Embryonic facial prominence (tissue), 1 donor: Measurements from ENCODE around the gene HEMGN.
A peak's percentile ranks its signal among the peaks of the same experiment; 100 is the strongest.

Experiments used
- DNase-seq: peaks from one replicate; pipeline ENCODE4 v3.0.0-alpha.2; 2016; ENCODE audit errors: extremely low spot score

The HEMGN gene

GRCh38 chr9:97930972-97931371 is 7.0 kb downstream of the HEMGN start:
- DNase-seq, result no peak

- DNase-seq, result no peak
Observed at GRCh38 chr9:97928986-97929604, 8.9 kb downstream of the HEMGN start.

GRCh38 chr9:97925497-97926334 is 12.3 kb downstream of the HEMGN start:
- DNase-seq, result no peak

GRCh38 chr9:97924386-97924785 is 13.6 kb downstream of the HEMGN start:
- no peak for DNase-seq

GRCh38 chr9:97923529-97924108 is 14.4 kb downstream of the HEMGN start:
- DNase-seq, result peak; percentile 80

GRCh38 chr9:97921959-97922724 is 15.8 kb downstream of the HEMGN start, which contains the start of gene TRMO:
Gene TRMO, minus strand, starts transcription at chr9:97922500. Its CDS starts 7 bp downstream, at chr9:97922493.
- DNase-seq, result peak; percentile 96

- no peak for DNase-seq
Observed at GRCh38 chr9:97919217-97919813, 18.7 kb downstream of the HEMGN start.

- DNase-seq, result no peak
Observed at GRCh38 chr9:97918611-97919010, 19.4 kb downstream of the HEMGN start.

GRCh38 chr9:97911970-97912369 is 26.0 kb downstream of the HEMGN start:
- no peak for DNase-seq

GRCh38 chr9:97911528-97911927 is 26.4 kb downstream of the HEMGN start:
- DNase-seq, result no peak

GRCh38 chr9:97910357-97910756 is 27.6 kb downstream of the HEMGN start:
- no peak for DNase-seq

- DNase-seq, result no peak
Observed at GRCh38 chr9:97908705-97909104, 29.3 kb downstream of the HEMGN start.

- DNase-seq, result no peak
Observed at GRCh38 chr9:97907632-97908031, 30.3 kb downstream of the HEMGN start.

- DNase-seq, result no peak
Observed at GRCh38 chr9:97907046-97907445, 30.9 kb downstream of the HEMGN start.

- DNase-seq, result no peak
Observed at GRCh38 chr9:97906236-97906831, 31.6 kb downstream of the HEMGN start.

- no peak for DNase-seq
Observed at GRCh38 chr9:97905228-97905627, 32.7 kb downstream of the HEMGN start.

- DNase-seq, result no peak
Observed at GRCh38 chr9:97904725-97905124, 33.2 kb downstream of the HEMGN start.

GRCh38 chr9:97903177-97903576 is 34.8 kb downstream of the HEMGN start:
- DNase-seq, result no peak

- no peak for DNase-seq
Observed at GRCh38 chr9:97900738-97901565, 37.0 kb downstream of the HEMGN start.

GRCh38 chr9:97900103-97900737 is 37.8 kb downstream of the HEMGN start:
- DNase-seq, result no peak
